ENCODE results near the gene LCORL. TPM values are rescaled to one million over a fixed set of nuclear protein-coding genes. Genes with fewer than 3 reads are reported as not detected.
A peak's percentile ranks its signal among the peaks of the same experiment; 100 is the strongest.

Gene LCORL
- total RNA-seq, 1 experiment from 2014 or later: 18.0 TPM

DNA sequence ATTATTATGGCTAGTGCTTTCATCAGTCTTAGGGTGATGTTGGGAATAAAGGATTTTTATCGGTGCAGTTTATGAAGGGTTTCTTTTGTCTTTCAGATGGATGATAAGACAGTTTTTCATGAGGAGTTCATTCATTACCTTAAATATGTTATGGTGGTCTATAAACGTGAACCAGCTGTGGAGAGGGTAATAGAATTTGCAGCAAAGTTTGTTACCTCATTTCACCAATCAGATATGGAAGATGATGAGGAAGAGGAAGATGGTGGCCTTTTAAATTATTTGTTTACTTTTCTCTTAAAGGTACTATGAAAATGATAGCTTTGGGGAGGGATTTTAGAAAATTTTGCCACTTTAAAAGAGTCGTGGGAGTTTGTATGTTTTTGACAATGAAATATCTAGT lies 209.4 kb downstream of the LCORL start:
- DNase-seq (ENCODE audit: low read depth, low spot score): no peak
- no peak overlapping the region for H3K27ac ChIP-seq (ENCODE audit: low read depth, low read length)
- BruUV-seq (replicated peaks): no TSS peak
- POLR2A ChIA-PET: no interaction called here
- H3K79me2 ChIP-seq (ENCODE audit: insufficient read depth, low read length): peaks cover 98% of the 10 kb centered on the region
- no peak for ATAC-seq
- peak overlapping the region; percentile 85 for H3K4me2 ChIP-seq (ENCODE audit: low read length)
- H3K9me3 ChIP-seq (ENCODE audit: control insufficient read depth in 1 of 2, insufficient read depth in 1 of 2, low read depth in 1 of 2, low read length in 2 of 2): no peaks in the 10 kb centered on the region
- H3K4me1 ChIP-seq (ENCODE audit: control insufficient read depth in 1 of 2, insufficient read depth in 2 of 2, low read length in 2 of 2): peaks cover 5 to 20% of the 10 kb centered on the region in 2 experiments; a peak in 2 of 4 replicates
- H2AFZ ChIP-seq (ENCODE audit: low read depth, low read length, poor library complexity, severe bottlenecking): no peak overlapping the region
- TF ChIP-seq EZH2phosphoT487 (IDR thresholded peaks at IDR 0.05; ENCODE audit: borderline replicate concordance) (no peak), CEBPB (IDR thresholded peaks at IDR 0.05; ENCODE audit: low read depth) (no peak), SP1 (IDR thresholded peaks at IDR 0.05; ENCODE audit: low read depth) (no peak), REST (IDR thresholded peaks at IDR 0.05; ENCODE audit: low read depth) (no peak)
- CTCF ChIA-PET: no interaction called here
- H3K27me3 ChIP-seq (ENCODE audit: insufficient read depth, low read length): no peaks in the 10 kb centered on the region
- H3K4me3 ChIP-seq (replicated peaks in 1 of 2; ENCODE audit: low read depth in 1 of 2, low read length in 2 of 2): peak overlapping the region; percentile 80 to 93
- peaks cover 18 to 27% of the 10 kb centered on the region in 2 experiments for H3K36me3 ChIP-seq (ENCODE audit: control insufficient read depth in 1 of 2, insufficient read depth in 2 of 2, low read length in 2 of 2)
- RAD21 ChIA-PET (ENCODE audit: low non-redundant PET in 1 of 2, low total read pairs in 2 of 2, uncharacterized antibody in 2 of 2, unreplicated experiment in 2 of 2): no interaction called here
- H3K9me2 ChIP-seq (ENCODE audit: insufficient read depth): no peaks in the 10 kb centered on the region
- intact Hi-C loops (cut with micrococcal nuclease): no loop called here
- H3K9ac ChIP-seq (ENCODE audit: low read length): peak overlapping the region; percentile 98
- peaks cover 13% of the 10 kb centered on the region; the same call in 1 of the 2 replicates for H4K20me1 ChIP-seq (ENCODE audit: insufficient read depth)

GRCh38 chr4:17811078-17811603 lies 210.4 kb downstream of the LCORL start:
- Histone ChIP-seq H3K27ac (ENCODE audit: low read depth, low read length) (peak overlapping the region; percentile 60), H3K9me3 (ENCODE audit: control insufficient read depth in 1 of 2, insufficient read depth in 1 of 2, low read depth in 1 of 2, low read length in 2 of 2) (no peaks in the 10 kb centered on the region), H4K20me1 (ENCODE audit: insufficient read depth) (peaks cover 23% of the 10 kb centered on the region; the same call in 1 of the 2 replicates), H3K27me3 (ENCODE audit: insufficient read depth, low read length) (no peaks in the 10 kb centered on the region), H3K36me3 (ENCODE audit: control insufficient read depth in 1 of 2, insufficient read depth in 2 of 2, low read length in 2 of 2) (peaks cover 17 to 23% of the 10 kb centered on the region in 2 experiments), H3K4me2 (ENCODE audit: low read length) (peak overlapping the region; percentile 85), H3K9me2 (ENCODE audit: insufficient read depth) (no peaks in the 10 kb centered on the region), H3K9ac (ENCODE audit: low read length) (peak overlapping the region; percentile 98), H3K4me1 (ENCODE audit: control insufficient read depth in 1 of 2, insufficient read depth in 2 of 2, low read length in 2 of 2) (peaks cover 5 to 20% of the 10 kb centered on the region in 2 experiments; a peak in 2 of 4 replicates), H3K79me2 (ENCODE audit: insufficient read depth, low read length) (peaks cover 98% of the 10 kb centered on the region), H2AFZ (ENCODE audit: low read depth, low read length, poor library complexity, severe bottlenecking) (no peak overlapping the region), H3K4me3 (replicated peaks in 1 of 2; ENCODE audit: low read depth in 1 of 2, low read length in 2 of 2) (peak overlapping the region; percentile 80 to 93)
- no peak for DNase-seq (ENCODE audit: low read depth, low spot score)
- ChIA-PET POLR2A (interaction anchor here (0.5 to 1.5 kb wide), 2 partner anchors 11 kb away, joined by 3 to 4 read pairs; no protein-coding TSS in a partner anchor), RAD21 (ENCODE audit: low non-redundant PET in 1 of 2, low total read pairs in 2 of 2, uncharacterized antibody in 2 of 2, unreplicated experiment in 2 of 2) (no interaction called here), CTCF (interaction anchor here (1.1 kb wide), 1 partner anchor 262 kb away, joined by 3 read pairs; no protein-coding TSS in a partner anchor)
- TF ChIP-seq SIN3A (IDR thresholded peaks at IDR 0.05; ENCODE audit: low read depth) (no peak), ZFX (IDR thresholded peaks at IDR 0.05) (peak; percentile 15; the same call in 1 of the 2 replicates)
- peak; percentile 51 for ATAC-seq
- no TSS peak for BruUV-seq (replicated peaks)
- intact Hi-C loops (cut with micrococcal nuclease): loop anchor here (2.0 kb wide), 1 partner anchor 210 kb away; the partner anchor contains the start of gene LCORL

All from HCT116 (cell line).